ENCODE results near the gene CNTNAP2.

GRCh38 chr7:146206270-146206669 is 89.7 kb downstream of the CNTNAP2 start:
- no peak for TF ChIP-seq CTCF (IDR thresholded peaks at IDR 0.05; ENCODE audit: insufficient read depth, low read length, poor library complexity, severe bottlenecking)
- TF ChIP-seq EZH2phosphoT487 (conservative IDR thresholded peaks at IDR 0.05; ENCODE audit: low read length): no peak
